Activated T-helper 17 cell treated with anti-CD3 and anti-CD28 coated beads, Interleukin-2, amount 50 U/mL, for 72 hours (primary cell): ENCODE results near the gene PRICKLE1. TPM values are rescaled to one million over a fixed set of nuclear protein-coding genes. Genes with fewer than 3 reads are reported as not detected.
A peak's percentile ranks its signal among the peaks of the same experiment; 100 is the strongest.

ENCODE experiments used
- ATAC-seq: fragments of 150-1000 bp; cut with Tn5 transposase; replicated peaks from 2 replicates; pipeline ENCODE4 v1.10.0; 2021; ENCODE audit warnings: mild to moderate bottlenecking, moderate library complexity
- H3K27ac Mint-ChIP-seq: one replicate; pipeline ENCODE4 v1.8.0; 2022; ENCODE audit warnings: mixed read lengths
- H3K27me3 Mint-ChIP-seq: one replicate; pipeline ENCODE4 v1.8.0; 2022; ENCODE audit warnings: mixed read lengths
- H3K36me3 Mint-ChIP-seq: one replicate; pipeline ENCODE4 v1.8.0; 2022; ENCODE audit warnings: low read depth, mild to moderate bottlenecking, mixed read lengths
- H3K4me1 Mint-ChIP-seq: one replicate; pipeline ENCODE4 v1.8.0; 2022; ENCODE audit warnings: mixed read lengths
- H3K4me3 Mint-ChIP-seq: one replicate; pipeline ENCODE4 v1.8.0; 2022; ENCODE audit warnings: mild to moderate bottlenecking, mixed read lengths
- H3K9me3 Mint-ChIP-seq: one replicate; pipeline ENCODE4 v1.8.0; 2022; ENCODE audit warnings: mixed read lengths
- total RNA-seq, 2 donors: library from RNA; stranded (reverse); gene quantifications; one replicate each; pipeline ENCODE4 v1.2.3, GENCODE V29; 2022

The PRICKLE1 gene
- total RNA-seq, 2 donors from 2014 or later: not detected

- Mint-ChIP-seq H3K9me3 (no peaks in the 10 kb centered on the region), H3K36me3 (no peaks in the 10 kb centered on the region), H3K27ac (no peak overlapping the region), H3K4me3 (no peak overlapping the region), H3K4me1 (no peaks in the 10 kb centered on the region), H3K27me3 (peaks cover 42% of the 10 kb centered on the region)
- no peak for ATAC-seq
Measured at GRCh38 chr12:42477941-42478340, 111.6 kb downstream of the PRICKLE1 start.

GRCh38 chr12:42475106-42475505 is 114.4 kb downstream of the PRICKLE1 start:
- Mint-ChIP-seq H3K4me1 (no peaks in the 10 kb centered on the region), H3K27ac (no peak overlapping the region), H3K27me3 (peaks cover 49% of the 10 kb centered on the region), H3K4me3 (no peak overlapping the region), H3K9me3 (no peaks in the 10 kb centered on the region), H3K36me3 (no peaks in the 10 kb centered on the region)
- ATAC-seq: no peak

GRCh38 chr12:42474391-42474790 is 115.2 kb downstream of the PRICKLE1 start:
- H3K36me3 Mint-ChIP-seq: no peaks in the 10 kb centered on the region
- no peaks in the 10 kb centered on the region for H3K9me3 Mint-ChIP-seq
- H3K4me1 Mint-ChIP-seq: peaks cover 3% of the 10 kb centered on the region
- no peak overlapping the region for H3K27ac Mint-ChIP-seq
- ATAC-seq: peak; percentile 45
- H3K4me3 Mint-ChIP-seq: no peak overlapping the region
- peaks cover 52% of the 10 kb centered on the region for H3K27me3 Mint-ChIP-seq

- no peaks in the 10 kb centered on the region for H3K36me3 Mint-ChIP-seq
Measured at GRCh38 chr12:42473561-42473960, 116.0 kb downstream of the PRICKLE1 start.

GRCh38 chr12:42473130-42473529 is 116.4 kb downstream of the PRICKLE1 start:
- no peak overlapping the region for H3K4me3 Mint-ChIP-seq
- no peaks in the 10 kb centered on the region for H3K36me3 Mint-ChIP-seq
- ATAC-seq: no peak
- no peak overlapping the region for H3K27ac Mint-ChIP-seq
- H3K9me3 Mint-ChIP-seq: no peaks in the 10 kb centered on the region
- peaks cover 6% of the 10 kb centered on the region for H3K4me1 Mint-ChIP-seq
- peaks cover 51% of the 10 kb centered on the region for H3K27me3 Mint-ChIP-seq

More at GRCh38 chr12:42473561-42473960, 116.0 kb downstream of the PRICKLE1 start:
- no peak for ATAC-seq
- Mint-ChIP-seq H3K9me3 (no peaks in the 10 kb centered on the region), H3K4me3 (no peak overlapping the region), H3K4me1 (peaks cover 6% of the 10 kb centered on the region), H3K27ac (no peak overlapping the region), H3K27me3 (peaks cover 51% of the 10 kb centered on the region)

GRCh38 chr12:42472376-42472775 is 117.2 kb downstream of the PRICKLE1 start:
- Mint-ChIP-seq H3K27ac (no peak overlapping the region), H3K4me3 (no peak overlapping the region), H3K4me1 (peaks cover 6% of the 10 kb centered on the region), H3K9me3 (no peaks in the 10 kb centered on the region), H3K36me3 (no peaks in the 10 kb centered on the region), H3K27me3 (peaks cover 48% of the 10 kb centered on the region)
- ATAC-seq: no peak

- H3K4me3 Mint-ChIP-seq: peak overlapping the region; percentile 46
- peaks cover 6% of the 10 kb centered on the region for H3K4me1 Mint-ChIP-seq
- ATAC-seq: peak; percentile 90
- peaks cover 53% of the 10 kb centered on the region for H3K27me3 Mint-ChIP-seq
- H3K27ac Mint-ChIP-seq: no peak overlapping the region
- no peaks in the 10 kb centered on the region for H3K36me3 Mint-ChIP-seq
- no peaks in the 10 kb centered on the region for H3K9me3 Mint-ChIP-seq
Measured at GRCh38 chr12:42469355-42470175, 120.0 kb downstream of the PRICKLE1 start.

GRCh38 chr12:42468921-42469320 is 120.6 kb downstream of the PRICKLE1 start:
- ATAC-seq: no peak
- Mint-ChIP-seq H3K36me3 (no peaks in the 10 kb centered on the region), H3K27ac (no peak overlapping the region), H3K4me3 (peak overlapping the region; percentile 46), H3K27me3 (peaks cover 50% of the 10 kb centered on the region), H3K4me1 (peaks cover 6% of the 10 kb centered on the region), H3K9me3 (no peaks in the 10 kb centered on the region)

- no peak overlapping the region for H3K4me3 Mint-ChIP-seq
- no peak overlapping the region for H3K27ac Mint-ChIP-seq
- H3K4me1 Mint-ChIP-seq: peaks cover 6% of the 10 kb centered on the region
- no peaks in the 10 kb centered on the region for H3K36me3 Mint-ChIP-seq
- H3K27me3 Mint-ChIP-seq: peaks cover 50% of the 10 kb centered on the region
- ATAC-seq: no peak
- no peaks in the 10 kb centered on the region for H3K9me3 Mint-ChIP-seq
Measured at GRCh38 chr12:42468341-42468821, 121.2 kb downstream of the PRICKLE1 start.

- H3K27ac Mint-ChIP-seq: no peak overlapping the region
- H3K4me1 Mint-ChIP-seq: no peaks in the 10 kb centered on the region
- H3K27me3 Mint-ChIP-seq: peaks cover 16% of the 10 kb centered on the region
- H3K9me3 Mint-ChIP-seq: no peaks in the 10 kb centered on the region
- H3K4me3 Mint-ChIP-seq: no peak overlapping the region
- no peak for ATAC-seq
- no peaks in the 10 kb centered on the region for H3K36me3 Mint-ChIP-seq
Measured at GRCh38 chr12:42463671-42464070, 125.9 kb downstream of the PRICKLE1 start.

GRCh38 chr12:42462486-42462885 is 127.1 kb downstream of the PRICKLE1 start:
- Mint-ChIP-seq H3K4me3 (no peak overlapping the region), H3K4me1 (no peaks in the 10 kb centered on the region), H3K27me3 (peaks cover 12% of the 10 kb centered on the region), H3K27ac (no peak overlapping the region), H3K36me3 (no peaks in the 10 kb centered on the region), H3K9me3 (no peaks in the 10 kb centered on the region)
- no peak for ATAC-seq

- ATAC-seq: no peak
Measured at GRCh38 chr12:42459336-42459847, 130.2 kb downstream of the PRICKLE1 start.

GRCh38 chr12:42458575-42458974 is 131.0 kb downstream of the PRICKLE1 start:
- H3K27me3 Mint-ChIP-seq: no peaks in the 10 kb centered on the region
- H3K4me1 Mint-ChIP-seq: no peaks in the 10 kb centered on the region

More at GRCh38 chr12:42459336-42459847, 130.2 kb downstream of the PRICKLE1 start:
- H3K36me3 Mint-ChIP-seq: no peaks in the 10 kb centered on the region
- H3K27me3 Mint-ChIP-seq: no peaks in the 10 kb centered on the region
- H3K4me3 Mint-ChIP-seq: no peak overlapping the region
- H3K4me1 Mint-ChIP-seq: no peaks in the 10 kb centered on the region
- H3K9me3 Mint-ChIP-seq: no peaks in the 10 kb centered on the region
- H3K27ac Mint-ChIP-seq: no peak overlapping the region

GRCh38 chr12:42450248-42450647 is 139.3 kb downstream of the PRICKLE1 start:
- no peaks in the 10 kb centered on the region for H3K27me3 Mint-ChIP-seq
- no peak for ATAC-seq
- no peaks in the 10 kb centered on the region for H3K9me3 Mint-ChIP-seq
- no peak overlapping the region for H3K4me3 Mint-ChIP-seq
- no peak overlapping the region for H3K27ac Mint-ChIP-seq
- no peaks in the 10 kb centered on the region for H3K4me1 Mint-ChIP-seq
- H3K36me3 Mint-ChIP-seq: peaks cover 53% of the 10 kb centered on the region

More at GRCh38 chr12:42458575-42458974, 131.0 kb downstream of the PRICKLE1 start:
- Mint-ChIP-seq H3K4me3 (no peak overlapping the region), H3K27ac (no peak overlapping the region), H3K36me3 (no peaks in the 10 kb centered on the region), H3K9me3 (no peaks in the 10 kb centered on the region)
- ATAC-seq: no peak

GRCh38 chr12:42448841-42449240 is 140.7 kb downstream of the PRICKLE1 start:
- H3K4me3 Mint-ChIP-seq: no peak overlapping the region
- ATAC-seq: no peak
- H3K27me3 Mint-ChIP-seq: no peaks in the 10 kb centered on the region
- no peaks in the 10 kb centered on the region for H3K4me1 Mint-ChIP-seq
- no peak overlapping the region for H3K27ac Mint-ChIP-seq
- peaks cover 67% of the 10 kb centered on the region for H3K36me3 Mint-ChIP-seq
- H3K9me3 Mint-ChIP-seq: no peaks in the 10 kb centered on the region
